Measurements from ENCODE around the gene HOXC5.
"Not testable (repeated sequence)": the region's sequence is repeated elsewhere in the genome, so short reads cannot be mapped to it uniquely, and the experiment has no call there.

HOXC5 gene

DNA sequence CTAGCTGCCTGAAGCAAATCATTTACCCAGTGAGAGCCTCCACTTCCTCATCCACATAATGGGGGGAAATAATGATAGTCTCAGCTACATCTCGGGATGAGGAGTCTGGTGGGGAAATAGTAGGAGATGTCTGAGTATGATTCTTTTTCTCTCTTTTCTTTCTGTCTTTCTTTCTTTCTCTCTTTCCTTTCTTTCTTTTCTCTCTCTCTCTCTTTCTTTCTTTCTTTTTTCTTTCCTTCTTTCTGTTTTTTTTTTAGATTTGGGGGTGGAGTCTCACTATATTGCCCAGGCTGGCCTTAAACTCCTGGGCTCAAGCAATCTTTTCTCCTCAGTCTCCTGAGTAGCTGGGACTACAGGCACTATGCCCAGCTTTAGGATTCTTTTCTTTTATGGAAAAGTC, 33.6 kb downstream of the HOXC5 start:
- DNase-seq (ENCODE audit: low read depth) = no peak

DNA sequence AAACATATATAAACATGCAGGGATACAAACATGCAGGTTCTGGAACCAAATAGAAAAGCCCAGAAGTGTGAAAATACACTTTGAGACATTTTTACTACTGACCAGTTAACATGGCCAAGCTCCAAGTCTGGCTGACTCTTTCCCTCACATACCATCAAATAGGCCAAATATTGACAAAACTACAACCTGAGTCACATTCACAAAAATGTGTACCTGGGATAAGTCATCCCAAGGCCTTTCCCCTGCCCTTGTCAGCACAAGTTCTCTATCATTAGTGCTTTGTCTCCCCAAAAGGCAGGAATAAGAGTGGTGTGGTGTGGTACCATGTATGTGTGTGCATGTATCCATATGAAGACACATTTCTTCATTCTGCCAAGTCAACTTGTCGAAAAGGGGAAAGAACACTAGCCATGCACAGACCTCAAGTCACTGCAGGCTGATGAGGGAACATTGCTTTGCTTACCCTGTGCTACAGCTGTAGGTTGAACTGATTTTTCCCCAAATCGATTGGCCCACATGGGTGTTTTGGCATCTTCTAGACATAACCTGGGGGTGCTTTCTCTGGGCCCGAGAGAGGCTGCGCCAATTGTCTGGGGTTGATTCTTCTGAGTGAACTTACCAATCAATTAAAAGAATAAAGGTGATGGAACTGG, 35.7 kb downstream of the HOXC5 start:
- no peak for DNase-seq (ENCODE audit: low read depth)

DNA sequence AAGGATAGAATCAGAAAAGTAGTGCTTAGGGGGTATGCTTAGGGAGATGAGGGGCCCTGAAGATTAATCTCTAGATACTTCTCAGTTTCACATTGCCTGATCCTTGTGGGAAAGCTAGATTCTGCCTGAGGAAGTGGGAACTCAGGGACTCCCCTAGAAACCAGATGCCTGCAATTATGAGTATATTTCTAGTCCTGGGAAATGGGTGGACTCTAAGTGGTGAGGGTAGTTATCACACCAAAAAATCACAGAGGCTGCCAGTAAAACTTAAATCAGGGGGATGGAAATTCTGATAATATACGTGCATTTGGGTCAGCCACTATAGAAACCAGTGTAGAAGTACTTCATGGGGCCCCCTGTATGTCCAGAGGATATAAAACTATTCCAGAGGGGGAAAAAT, 39.1 kb downstream of the HOXC5 start:
- DNase-seq (ENCODE audit: low read depth) = no peak

DNA sequence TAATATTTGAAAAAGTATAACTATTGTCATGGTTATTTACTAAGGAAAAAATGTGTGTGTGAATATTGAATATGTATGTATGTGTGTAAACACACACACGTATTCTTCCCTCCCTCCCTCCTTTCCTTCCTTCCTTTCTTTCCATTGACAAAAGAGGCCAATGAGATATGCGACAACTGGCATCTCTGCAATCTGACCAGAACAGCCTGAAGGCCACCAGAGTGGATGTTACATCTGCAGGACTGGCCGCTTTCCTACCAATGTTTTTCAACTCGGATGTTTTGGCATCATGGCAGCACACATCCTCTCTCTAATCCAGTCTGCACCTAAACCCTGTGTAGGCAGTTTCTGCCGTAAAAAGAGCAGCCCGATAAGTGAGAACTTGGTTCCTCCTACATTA, 41.5 kb downstream of the HOXC5 start:
- DNase-seq (ENCODE audit: low read depth) = no peak

DNA sequence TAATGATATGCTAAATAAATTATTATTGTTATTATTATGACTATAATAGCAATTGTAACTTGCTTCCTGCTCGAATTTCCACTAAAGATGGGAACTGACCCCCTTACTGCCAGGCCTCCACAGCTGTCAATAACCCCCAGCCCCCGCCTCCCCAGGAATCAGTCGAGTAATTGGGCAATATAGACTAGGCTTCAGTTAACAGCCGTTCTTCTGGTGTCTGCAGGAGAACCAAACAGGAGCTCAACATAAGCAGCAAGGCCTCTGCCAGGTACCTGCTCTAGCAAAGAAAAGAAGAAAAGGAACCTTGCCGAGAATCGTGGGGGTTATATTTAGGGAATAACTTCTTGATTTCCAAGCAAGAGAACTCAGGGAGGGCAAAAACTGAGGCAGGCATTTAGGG, 42.6 kb downstream of the HOXC5 start:
- DNase-seq (ENCODE audit: low read depth) = no peak

DNA sequence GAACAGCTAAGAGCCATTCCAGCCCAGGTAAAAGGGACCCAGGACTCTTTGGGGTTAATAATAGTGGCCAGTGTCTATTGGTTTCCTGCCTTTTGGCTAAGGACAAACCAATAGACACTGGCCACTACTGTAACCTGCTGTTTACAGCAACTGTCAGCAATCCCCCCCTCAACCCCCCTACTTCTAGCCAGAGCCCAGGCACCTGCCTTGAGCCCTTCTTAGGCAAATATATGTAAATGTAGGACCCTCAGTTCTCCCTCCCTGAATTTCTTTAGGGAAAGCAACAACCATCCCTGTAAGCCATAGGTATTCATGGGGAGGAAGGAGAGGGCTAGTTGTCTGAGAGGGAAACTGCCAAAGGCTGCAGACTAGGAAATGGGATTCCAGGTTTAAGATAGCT, 43.1 kb downstream of the HOXC5 start:
- DNase-seq (ENCODE audit: low read depth) = no peak

DNA sequence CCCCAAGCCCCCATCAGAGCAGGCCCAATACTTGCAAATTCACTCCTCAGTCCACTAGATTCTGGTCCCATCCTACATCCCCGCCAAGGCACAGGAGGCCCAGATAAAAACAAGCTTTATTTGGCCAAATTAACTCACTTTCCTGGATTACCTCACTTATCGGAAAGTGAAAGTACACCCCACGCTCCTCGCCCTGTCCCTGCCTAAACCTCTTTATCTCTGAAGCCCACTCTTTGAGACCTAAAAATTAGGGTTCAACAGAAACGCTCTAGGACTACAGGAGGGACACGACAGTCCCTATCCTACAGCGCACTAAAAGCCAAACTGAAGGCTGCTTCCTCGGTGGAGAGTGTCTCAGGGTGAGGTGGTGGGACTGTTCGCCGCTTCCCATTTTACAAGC, 45.0 kb downstream of the HOXC5 start:
- not testable (repeated sequence) for DNase-seq (ENCODE audit: low read depth)

DNA sequence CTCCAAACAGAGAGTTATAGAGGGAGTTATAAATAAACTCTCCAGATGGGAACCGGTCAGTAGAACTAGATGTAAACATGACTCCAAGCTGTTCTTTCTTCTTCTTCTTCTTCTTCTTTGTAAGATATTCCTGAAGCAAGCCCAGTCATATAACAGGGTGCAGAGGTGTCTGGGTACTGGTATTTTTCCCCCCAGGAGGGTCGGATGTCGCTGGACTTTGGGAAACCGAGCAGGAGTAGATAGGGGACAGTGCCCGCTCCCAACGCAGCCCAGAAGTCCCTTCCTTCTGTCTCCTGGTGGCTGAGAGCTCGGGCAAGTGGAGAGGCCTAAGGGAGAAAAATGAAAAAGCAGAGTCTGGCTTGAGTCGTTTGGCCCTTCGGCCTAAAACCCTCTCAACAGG, 46.3 kb downstream of the HOXC5 start:
- not testable (repeated sequence) for DNase-seq (ENCODE audit: low read depth)

DNA sequence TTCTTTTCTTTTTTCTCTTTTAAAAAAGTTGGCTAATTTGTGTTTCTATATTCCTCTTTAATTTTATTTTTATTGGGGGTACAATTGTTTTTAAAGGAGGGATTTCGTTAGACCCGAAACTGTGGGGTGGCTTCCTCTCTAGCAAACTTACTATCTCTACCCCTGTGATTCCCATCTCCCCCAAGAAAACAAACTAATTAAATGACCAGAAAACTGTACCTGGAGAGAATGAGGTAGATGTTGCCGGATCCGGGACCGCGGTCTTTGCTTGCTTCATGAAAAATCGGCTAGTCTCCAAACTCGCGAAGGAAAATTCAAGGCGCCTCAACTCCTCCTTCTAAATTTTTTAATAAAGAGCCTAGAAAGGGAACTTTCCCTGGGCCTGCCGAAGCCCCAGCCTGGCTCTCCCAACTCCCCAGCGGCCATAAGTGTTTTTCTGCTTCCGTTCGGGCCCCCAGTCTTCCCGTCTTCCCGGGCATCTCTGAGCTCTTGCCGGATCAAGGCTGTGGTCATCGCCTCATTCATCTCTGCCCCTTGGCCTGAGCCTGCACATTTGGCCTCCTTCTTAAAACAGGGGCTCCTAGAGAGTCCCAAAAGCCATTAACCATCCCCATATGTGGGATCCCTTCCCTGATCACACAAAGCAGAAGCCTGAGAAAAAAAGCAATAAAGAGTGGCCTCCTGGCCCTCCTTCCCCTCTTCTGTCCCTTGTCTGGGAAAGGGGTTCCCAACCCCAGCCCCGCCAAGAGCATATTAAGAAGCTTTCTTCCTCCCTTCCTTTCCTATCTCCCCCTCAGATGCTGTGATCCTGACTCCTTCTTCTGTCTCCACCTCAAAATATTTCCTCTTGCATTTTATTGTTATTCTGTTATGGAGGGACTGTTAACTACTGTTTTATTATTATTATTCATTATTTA, 47.4 kb downstream of the HOXC5 start:
- not testable (repeated sequence) for DNase-seq (ENCODE audit: low read depth)

DNA sequence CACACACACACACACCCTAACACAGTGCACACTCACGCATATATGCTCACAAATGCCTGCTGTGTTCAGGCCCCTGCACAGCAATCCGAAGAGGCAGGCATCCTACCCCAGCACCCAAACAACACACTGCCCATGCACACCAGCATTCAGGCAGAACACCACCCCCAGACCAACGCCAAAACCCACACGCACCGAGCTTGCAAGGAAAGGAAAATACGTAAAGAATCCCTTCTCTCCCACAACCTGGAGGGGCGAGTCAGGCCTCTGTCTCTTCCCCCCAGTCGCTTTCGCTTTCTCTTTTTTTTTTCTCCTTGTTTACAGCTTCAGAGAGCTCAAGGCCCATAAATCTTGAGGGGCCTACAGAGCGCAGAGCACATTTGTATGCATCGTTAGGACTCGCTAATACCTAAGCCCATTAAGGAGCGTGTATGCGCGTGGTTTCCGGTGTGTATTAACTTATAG, 48.2 kb downstream of the HOXC5 start:
- not testable (repeated sequence) for DNase-seq (ENCODE audit: low read depth)

DNA sequence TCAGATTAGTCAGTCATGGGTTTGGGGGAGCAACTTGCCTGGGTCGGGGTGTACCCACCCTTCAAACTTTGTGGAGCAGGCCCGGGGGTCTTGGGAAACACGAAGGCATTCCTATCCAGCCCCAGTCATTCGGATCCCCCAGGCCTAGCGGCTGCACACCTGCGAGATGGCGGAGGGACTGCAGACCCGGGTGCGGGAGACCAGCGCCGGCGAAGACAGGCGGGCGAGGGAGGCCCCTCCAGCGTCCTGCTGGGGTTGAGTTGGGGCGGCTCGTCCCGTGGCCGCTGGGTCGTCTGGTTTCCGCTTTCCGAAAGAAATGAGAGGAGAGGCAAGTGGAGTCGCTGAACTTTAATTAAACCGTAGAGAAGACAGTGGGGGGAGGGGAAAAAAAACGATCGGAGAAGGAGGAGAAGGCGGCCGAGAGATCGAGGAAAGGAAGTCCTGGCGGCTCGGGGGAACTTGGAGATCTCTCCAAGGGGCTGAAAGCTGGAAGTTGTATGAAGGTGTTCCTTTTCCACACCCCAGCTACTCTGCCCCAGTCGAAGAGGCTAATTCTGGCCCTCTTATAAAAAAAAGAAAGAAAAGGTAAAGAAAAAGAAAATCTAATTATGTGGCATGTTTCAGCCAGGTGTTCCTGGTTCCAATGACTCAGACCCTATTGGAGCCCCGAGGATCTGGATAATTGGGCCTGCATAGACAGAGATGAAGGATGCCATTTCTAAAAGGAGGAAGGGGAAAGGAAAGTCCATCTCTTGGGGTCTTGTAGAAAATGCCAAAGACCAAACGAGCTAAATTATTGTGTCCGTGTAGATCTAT, 48.9 kb downstream of the HOXC5 start:
- DNase-seq (ENCODE audit: low read depth) = not testable (repeated sequence)

DNA sequence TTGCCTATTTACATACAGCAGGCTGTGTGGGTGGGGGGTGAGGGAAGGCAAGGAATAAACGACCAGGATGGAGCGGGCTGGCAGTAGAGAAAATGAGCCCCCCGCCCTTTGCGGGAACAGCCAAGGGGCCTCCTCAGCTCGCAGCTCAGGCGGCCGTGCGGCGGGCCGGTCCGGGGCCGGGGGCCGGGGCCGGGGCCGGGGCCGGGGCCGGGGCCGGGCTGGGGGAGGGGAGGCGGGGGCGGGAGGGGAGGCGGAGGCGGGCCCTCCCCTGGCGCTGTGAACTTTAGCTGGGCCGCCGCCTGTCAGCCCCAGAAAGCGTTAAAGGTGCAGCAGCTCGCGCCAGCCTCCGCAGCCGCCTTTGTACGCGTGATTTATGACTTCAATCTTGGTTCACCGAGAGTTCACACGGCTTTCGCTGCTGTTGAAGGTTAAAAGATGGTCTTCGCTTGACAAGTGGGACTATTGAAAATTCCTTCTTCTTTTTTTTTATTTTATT, 49.6 kb downstream of the HOXC5 start:
- no peak for DNase-seq (ENCODE audit: low read depth)
